Measurements from ENCODE around the gene DDX60. TPM values are rescaled to one million over a fixed set of nuclear protein-coding genes. Genes with fewer than 3 reads are reported as not detected.
"Not testable (repeated sequence)": the region's sequence is repeated elsewhere in the genome, so short reads cannot be mapped to it uniquely, and the experiment has no call there.

DDX60 gene
- total RNA-seq, 1 experiment from 2014 or later: 2.7 TPM

DNA sequence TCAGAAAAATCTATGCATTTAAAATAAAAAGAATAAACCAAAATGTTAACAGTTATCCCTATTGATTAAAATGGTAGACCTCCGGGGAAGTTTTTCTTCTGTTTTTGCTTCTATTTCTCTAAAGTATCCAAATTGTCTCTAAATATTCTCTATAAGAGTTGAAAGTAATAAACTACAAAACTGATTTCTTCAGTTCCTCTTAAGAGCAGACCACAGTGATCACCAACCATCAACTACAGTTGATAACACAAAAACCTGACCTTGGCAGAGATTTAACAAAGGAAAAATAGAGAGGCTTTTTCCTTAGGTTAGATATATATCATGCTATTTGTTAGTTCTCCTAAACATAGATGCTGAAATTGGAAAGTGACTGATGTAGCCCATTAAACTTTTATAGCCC, 27.3 kb downstream of the DDX60 start:
- ATAC-seq: no peak
- no peak overlapping the region for H3K27ac Mint-ChIP-seq
- CTCF ChIA-PET: no interaction called here
- 0 out of 2 replicates have a peak, but pooled peaks cover 7% of the 10 kb centered on the region for H3K4me1 Mint-ChIP-seq
- H3K9me3 Mint-ChIP-seq: no peaks in the 10 kb centered on the region
- no peak overlapping the region for H3K4me3 Mint-ChIP-seq
- TF ChIP-seq KAT7 (CRISPR knock-in tag; IDR thresholded peaks at IDR 0.05; ENCODE audit: borderline replicate concordance) (no peak), SMAD3 (CRISPR knock-in tag; IDR thresholded peaks at IDR 0.05; ENCODE audit: borderline replicate concordance) (no peak), GRHL2 (CRISPR knock-in tag; IDR thresholded peaks at IDR 0.05; ENCODE audit: insufficient replicate concordance, severe bottlenecking) (no peak), CREB1 (CRISPR knock-in tag; IDR thresholded peaks at IDR 0.05) (no peak), ATF1 (CRISPR knock-in tag; IDR thresholded peaks at IDR 0.05) (no peak), RORB (CRISPR knock-in tag; IDR thresholded peaks at IDR 0.05) (no peak), NR3C1 (CRISPR knock-in tag; conservative IDR thresholded peaks at IDR 0.05; ENCODE audit: low read depth) (no peak), ZNF121 (CRISPR knock-in tag; IDR thresholded peaks at IDR 0.05) (no peak), MYBL2 (CRISPR knock-in tag; IDR thresholded peaks at IDR 0.05) (no peak), ETV6 (CRISPR knock-in tag; IDR thresholded peaks at IDR 0.05) (no peak)
- TF ChIP-seq, protein P1, sequence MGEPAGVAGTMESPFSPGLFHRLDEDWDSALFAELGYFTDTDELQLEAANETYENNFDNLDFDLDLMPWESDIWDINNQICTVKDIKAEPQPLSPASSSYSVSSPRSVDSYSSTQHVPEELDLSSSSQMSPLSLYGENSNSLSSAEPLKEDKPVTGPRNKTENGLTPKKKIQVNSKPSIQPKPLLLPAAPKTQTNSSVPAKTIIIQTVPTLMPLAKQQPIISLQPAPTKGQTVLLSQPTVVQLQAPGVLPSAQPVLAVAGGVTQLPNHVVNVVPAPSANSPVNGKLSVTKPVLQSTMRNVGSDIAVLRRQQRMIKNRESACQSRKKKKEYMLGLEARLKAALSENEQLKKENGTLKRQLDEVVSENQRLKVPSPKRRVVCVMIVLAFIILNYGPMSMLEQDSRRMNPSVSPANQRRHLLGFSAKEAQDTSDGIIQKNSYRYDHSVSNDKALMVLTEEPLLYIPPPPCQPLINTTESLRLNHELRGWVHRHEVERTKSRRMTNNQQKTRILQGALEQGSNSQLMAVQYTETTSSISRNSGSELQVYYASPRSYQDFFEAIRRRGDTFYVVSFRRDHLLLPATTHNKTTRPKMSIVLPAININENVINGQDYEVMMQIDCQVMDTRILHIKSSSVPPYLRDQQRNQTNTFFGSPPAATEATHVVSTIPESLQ (CRISPR knock-in tag; IDR thresholded peaks at IDR 0.05): no peak
- TF ChIP-seq, protein P2, sequence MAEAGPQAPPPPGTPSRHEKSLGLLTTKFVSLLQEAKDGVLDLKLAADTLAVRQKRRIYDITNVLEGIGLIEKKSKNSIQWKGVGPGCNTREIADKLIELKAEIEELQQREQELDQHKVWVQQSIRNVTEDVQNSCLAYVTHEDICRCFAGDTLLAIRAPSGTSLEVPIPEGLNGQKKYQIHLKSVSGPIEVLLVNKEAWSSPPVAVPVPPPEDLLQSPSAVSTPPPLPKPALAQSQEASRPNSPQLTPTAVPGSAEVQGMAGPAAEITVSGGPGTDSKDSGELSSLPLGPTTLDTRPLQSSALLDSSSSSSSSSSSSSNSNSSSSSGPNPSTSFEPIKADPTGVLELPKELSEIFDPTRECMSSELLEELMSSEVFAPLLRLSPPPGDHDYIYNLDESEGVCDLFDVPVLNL (CRISPR knock-in tag; IDR thresholded peaks at IDR 0.05; ENCODE audit: borderline replicate concordance, low read depth): no peak
- TF ChIP-seq, protein P3, sequence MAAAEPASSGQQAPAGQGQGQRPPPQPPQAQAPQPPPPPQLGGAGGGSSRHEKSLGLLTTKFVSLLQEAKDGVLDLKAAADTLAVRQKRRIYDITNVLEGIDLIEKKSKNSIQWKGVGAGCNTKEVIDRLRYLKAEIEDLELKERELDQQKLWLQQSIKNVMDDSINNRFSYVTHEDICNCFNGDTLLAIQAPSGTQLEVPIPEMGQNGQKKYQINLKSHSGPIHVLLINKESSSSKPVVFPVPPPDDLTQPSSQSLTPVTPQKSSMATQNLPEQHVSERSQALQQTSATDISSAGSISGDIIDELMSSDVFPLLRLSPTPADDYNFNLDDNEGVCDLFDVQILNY (CRISPR knock-in tag; IDR thresholded peaks at IDR 0.05): no peak
- DNase-seq (ENCODE audit: low spot score): no peak
- POLR2A ChIA-PET: no interaction called here
- H3K36me3 Mint-ChIP-seq: no peaks in the 10 kb centered on the region
- H3K27me3 Mint-ChIP-seq (ENCODE audit: low read depth): no peaks in the 10 kb centered on the region

DNA sequence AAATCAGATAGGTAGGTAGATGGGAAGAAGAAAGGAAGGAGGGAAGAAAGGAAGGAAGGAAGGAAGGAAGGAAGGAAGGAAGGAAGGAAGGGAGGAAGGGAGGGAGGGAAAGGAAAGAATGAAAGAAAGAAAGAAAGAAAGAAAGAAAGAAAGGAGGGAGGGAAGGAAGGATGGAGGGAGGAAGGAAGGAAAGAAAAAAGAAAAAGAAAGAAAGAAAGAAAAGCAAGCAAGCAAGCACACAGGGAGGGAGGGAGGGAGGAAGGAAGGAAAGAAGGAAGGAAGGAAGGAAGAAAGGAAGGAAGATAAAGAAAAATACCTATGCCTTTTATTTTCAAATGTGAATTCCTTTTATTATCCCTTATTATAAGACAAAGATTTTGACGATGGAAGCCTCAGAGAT, 32.7 kb downstream of the DDX60 start:
- H3K27me3 Mint-ChIP-seq (ENCODE audit: low read depth); H3K4me3 Mint-ChIP-seq; H3K27ac Mint-ChIP-seq; DNase-seq (ENCODE audit: low spot score); CTCF ChIA-PET; ATAC-seq; POLR2A ChIA-PET; H3K36me3 Mint-ChIP-seq; H3K9me3 Mint-ChIP-seq; H3K4me1 Mint-ChIP-seq: not testable (repeated sequence)

DNA sequence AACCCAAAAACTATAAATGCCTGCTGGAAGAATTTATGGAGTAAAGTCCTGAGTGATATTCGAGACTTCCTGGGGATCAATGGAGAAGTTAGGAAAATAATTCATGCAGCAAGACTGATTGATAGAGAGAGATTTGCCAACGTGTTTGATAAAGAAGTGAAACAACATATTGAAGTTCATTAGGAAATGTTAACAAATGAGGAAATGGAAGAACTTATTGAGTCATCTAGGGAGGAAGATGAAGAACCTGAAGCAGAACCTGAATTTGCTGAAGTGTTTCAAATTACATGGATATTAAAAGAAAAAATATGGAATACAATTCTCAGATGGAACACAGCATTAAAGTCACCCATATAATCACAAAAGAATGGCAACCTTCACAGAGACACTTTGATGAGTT, 39.0 kb downstream of the DDX60 start:
- ATAC-seq (no peak), DNase-seq (ENCODE audit: low spot score) (no peak)
- ChIA-PET CTCF (no interaction called here), POLR2A (no interaction called here)
- Mint-ChIP-seq H3K36me3 (no peaks in the 10 kb centered on the region), H3K4me1 (peaks cover 15% of the 10 kb centered on the region), H3K4me3 (no peak overlapping the region), H3K9me3 (0 out of 2 replicates have a peak, but pooled peaks cover 3% of the 10 kb centered on the region), H3K27me3 (ENCODE audit: low read depth) (no peaks in the 10 kb centered on the region), H3K27ac (no peak overlapping the region)
- TF ChIP-seq RELA (CRISPR knock-in tag; IDR thresholded peaks at IDR 0.05; ENCODE audit: borderline replicate concordance): no peak
- TF ChIP-seq SP1 (CRISPR knock-in tag; conservative IDR thresholded peaks at IDR 0.05): no peak
- TF ChIP-seq, protein P2 (CRISPR knock-in tag; IDR thresholded peaks at IDR 0.05; ENCODE audit: borderline replicate concordance, low read depth): no peak
- TF ChIP-seq CBFB (CRISPR knock-in tag; IDR thresholded peaks at IDR 0.05; ENCODE audit: low read depth): no peak
